DOHH2 (cell line): Measurements from ENCODE around the gene MYL11.

Experiments used
- CTCF ChIP-seq: fragments of 200-600 bp; sonication (generic); IDR thresholded peaks from one replicate; pipeline ENCODE4 v1.5.1; 2014; ENCODE audit warnings: antibody characterized with exemption, mild to moderate bottlenecking, low read depth, low read length; ENCODE audit not compliant: poor library complexity, severe bottlenecking
- EZH2phosphoT487 ChIP-seq: fragments of 200-600 bp; sonication (generic); IDR thresholded peaks from 2 replicates; pipeline ENCODE4 v1.6.1; 2017; ENCODE audit warnings: borderline replicate concordance, mild to moderate bottlenecking, antibody characterized with exemption, low read length, moderate library complexity, mixed read lengths

GRCh38 chr16:30397776-30398660 is 23.4 kb downstream of the MYL11 start:
- TF ChIP-seq CTCF, result no peak
- no peak for TF ChIP-seq EZH2phosphoT487
